HG03558 (cell line): ENCODE results near the gene MGAT5.
"Not testable (repeated sequence)": the region's sequence is repeated elsewhere in the genome, so short reads cannot be mapped to it uniquely, and the experiment has no call there.

Source experiments
- ATAC-seq: cut with Tn5 transposase; IDR thresholded peaks from one replicate; pipeline ENCODE4 v1.9.1; 2021; ENCODE audit warnings: moderate number of reproducible peaks; ENCODE audit not compliant: unreplicated experiment; ENCODE audit errors: extremely low read depth

Gene MGAT5

GRCh38 chr2:134275058-134275862 lies 21.4 kb downstream of the MGAT5 start:
- ATAC-seq: peak; percentile 72

GRCh38 chr2:134276381-134277172 lies 22.7 kb downstream of the MGAT5 start:
- no peak for ATAC-seq

- ATAC-seq: no peak
These were observed 23.4 kb downstream of the MGAT5 start for GRCh38 chr2:134277223-134277622.

- no peak for ATAC-seq
These were observed 24.7 kb downstream of the MGAT5 start for GRCh38 chr2:134278553-134278952.

DNA sequence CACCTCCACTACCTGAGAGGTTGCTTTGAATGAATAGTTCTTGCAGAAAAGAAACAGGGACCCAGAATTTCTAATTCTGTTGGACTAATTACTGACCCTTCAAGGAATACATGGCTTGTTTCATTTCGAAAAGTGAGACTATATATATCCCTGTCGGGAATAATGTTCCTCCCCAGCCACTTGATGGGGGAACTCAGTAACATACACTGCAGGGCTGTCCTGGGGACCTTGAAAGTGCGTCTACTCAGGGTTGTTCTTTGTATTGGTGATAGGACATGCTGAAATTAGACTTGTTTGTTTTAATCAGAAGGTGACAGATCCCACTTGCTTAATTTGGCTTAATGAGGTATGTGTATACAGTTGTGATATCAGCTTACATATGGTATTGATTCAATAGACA lies 25.5 kb downstream of the MGAT5 start:
- no peak for ATAC-seq

DNA sequence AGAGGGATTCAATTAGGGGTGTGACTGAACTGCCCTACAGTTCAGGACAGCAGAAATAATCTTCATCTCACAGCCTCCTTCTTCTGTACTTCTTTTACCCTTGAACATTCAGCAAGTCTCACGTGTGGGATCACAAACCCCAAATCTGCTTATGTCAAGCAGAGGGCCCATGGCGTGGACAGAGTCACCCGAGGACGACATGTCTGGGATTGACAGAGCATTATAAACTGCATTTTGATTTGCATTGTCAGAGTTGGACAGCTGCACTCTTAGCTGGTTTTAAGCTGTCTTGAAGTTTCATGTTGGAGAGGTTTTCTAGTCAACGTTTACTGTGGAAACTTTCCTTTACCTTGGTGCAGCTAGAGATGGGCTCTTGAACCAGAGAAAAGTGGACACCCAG lies 26.4 kb downstream of the MGAT5 start:
- no peak for ATAC-seq

DNA sequence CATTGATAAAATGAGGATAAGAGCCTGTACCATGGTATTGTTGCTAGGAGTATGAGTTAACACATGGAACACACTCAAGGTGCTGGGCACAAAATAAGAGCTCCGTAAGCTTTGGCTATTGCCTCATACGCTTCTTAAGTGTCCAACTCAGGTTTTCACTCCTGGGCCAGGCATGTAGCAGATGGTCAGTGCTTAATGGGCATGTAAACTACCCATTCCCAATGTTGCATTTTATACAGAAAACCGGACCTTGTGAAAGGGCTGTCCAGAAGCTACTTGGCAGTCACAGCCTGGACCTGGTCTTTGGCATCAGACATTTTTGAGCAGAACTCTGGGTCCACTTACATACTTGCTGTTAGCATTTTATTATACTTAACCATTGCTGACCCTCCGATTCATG lies 26.9 kb downstream of the MGAT5 start:
- ATAC-seq: no peak

DNA sequence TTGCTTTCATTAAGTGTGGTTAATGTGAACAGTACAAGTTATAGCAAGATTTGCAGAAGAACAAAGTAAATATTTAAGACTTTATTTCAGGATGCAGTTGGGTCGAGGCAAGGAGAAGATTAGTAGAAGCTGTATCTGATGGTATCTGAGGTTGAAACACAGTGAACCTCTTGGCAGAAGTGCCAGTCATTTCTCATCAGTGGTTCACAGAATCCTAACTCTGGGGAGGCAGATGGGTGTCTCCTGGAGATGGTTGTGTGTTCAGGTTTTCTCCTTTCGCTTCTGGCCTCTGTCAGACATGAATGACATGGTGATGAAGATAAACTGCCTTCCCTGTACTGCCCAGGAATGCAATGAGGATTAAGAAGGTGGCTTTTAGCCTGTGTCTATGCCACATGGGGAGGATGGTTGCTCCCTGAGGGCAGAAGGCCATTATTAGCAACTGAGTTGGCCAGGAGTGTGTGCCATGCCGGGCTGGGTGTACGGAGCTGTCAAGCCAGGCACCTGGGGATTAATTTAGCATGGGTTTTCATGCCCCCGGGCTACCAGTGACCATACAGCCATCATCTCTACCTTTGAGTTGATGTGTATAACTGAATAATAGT lies 28.0 kb downstream of the MGAT5 start:
- no peak for ATAC-seq

- peak; percentile 74 for ATAC-seq
These were observed 28.9 kb downstream of the MGAT5 start for GRCh38 chr2:134282629-134283400.

- ATAC-seq: no peak
These were observed 29.8 kb downstream of the MGAT5 start for GRCh38 chr2:134283661-134284060.

DNA sequence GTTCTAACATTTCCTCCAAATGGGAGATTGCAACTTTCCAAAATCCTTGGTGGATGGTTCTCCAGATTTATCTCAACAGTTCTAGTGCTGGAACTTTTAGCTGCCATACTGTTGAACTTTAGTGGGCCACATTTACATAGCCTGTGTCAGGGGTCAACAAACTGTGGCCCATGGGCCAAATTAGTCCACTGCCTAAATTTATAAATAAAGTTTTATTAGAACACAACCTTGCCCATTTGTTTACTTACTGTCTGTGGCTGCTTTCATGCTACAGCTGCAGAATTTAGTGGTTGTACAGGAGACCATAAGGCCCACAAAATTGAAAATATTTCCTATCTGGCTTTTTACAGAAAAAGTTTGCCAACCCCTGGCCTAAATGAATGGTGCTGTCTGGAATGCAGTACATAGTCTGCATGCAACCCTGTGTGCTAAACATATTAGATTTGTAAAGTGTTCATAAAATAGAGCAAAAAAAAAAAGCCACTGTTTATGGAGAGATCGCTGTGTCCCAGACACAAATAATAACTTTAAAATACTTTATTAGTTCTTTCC lies 30.3 kb downstream of the MGAT5 start:
- no peak for ATAC-seq

GRCh38 chr2:134287323-134287722 lies 33.5 kb downstream of the MGAT5 start:
- peak; percentile 29 for ATAC-seq

DNA sequence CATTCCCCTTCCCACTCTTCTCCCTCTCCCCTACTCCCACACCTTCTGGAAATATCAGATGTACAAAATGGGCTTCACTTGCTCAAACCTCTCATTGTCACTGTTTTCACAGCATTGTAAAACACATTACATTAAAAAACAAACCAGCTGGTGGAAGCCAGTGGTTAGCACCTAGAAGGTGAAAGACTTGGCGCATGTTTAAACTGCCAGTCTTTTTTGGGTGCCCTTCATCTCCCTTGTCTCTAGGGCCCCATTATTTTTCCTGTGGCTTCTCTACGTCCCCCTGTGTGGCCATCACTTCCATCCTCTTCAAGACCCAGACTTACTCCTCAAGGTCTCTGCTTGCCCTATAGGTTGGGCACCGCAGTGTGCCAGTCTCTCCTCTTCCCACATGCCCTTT lies 34.9 kb downstream of the MGAT5 start:
- ATAC-seq: no peak

DNA sequence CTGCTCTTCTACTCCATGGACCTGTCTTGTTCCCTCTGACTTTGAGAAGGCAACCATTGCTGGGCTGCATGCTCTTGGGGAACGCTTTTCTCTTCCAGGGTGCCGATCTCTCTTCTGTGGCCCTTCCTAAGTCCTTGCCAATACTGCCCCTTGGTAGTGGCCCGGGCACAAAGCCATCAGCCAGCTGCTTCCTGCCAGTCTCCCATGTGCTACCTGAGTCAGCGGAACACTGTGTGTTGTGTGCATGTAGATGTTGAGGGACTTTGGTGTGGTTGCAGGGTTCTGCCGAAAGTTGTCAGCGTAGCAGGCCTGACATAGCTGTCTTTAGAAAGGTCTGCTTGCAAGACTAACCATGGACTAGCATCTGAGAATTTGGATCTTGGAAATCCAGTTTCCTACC lies 35.4 kb downstream of the MGAT5 start:
- ATAC-seq: no peak

GRCh38 chr2:134290358-134290757 lies 36.5 kb downstream of the MGAT5 start:
- no peak for ATAC-seq

GRCh38 chr2:134292514-134292913 lies 38.6 kb downstream of the MGAT5 start:
- ATAC-seq: no peak

DNA sequence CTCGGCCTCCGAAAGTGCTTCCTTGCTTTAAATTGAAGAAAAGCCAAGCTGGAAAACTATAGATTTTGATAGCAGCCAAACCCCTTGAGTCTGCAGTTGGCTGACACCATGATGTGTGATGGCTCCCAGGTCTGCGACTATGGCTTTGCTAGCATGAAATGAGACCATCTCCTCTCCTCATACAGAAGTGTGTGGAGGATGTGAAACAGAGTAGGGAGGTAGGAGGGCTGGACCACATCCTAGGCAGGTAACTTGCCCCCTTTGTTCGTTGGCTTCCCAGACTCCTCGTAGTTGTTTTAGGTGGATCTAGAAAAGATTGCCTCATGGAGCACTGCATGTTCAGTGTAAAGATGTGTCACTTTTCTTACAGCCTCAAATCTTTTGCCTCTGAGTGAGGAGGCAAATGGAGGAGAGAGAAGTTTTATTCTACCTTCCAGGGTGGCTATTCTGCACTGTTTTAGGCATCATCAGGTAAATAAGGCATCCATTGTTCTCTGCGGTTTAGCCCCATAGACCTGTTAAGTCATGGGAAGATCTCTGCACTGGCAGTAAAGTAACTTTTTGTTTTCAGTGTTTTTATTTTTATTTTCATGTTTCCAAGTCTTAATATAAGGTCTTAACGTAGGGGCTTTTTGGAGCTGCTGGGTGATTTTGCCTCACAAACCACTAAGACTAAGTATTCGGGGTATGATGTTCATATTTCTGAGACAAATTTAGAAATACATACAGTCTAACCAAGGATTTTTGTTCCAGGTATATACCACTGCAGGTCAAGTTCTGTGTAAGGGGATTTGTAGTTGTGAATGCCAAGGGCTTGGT lies 40.1 kb downstream of the MGAT5 start:
- no peak for ATAC-seq

DNA sequence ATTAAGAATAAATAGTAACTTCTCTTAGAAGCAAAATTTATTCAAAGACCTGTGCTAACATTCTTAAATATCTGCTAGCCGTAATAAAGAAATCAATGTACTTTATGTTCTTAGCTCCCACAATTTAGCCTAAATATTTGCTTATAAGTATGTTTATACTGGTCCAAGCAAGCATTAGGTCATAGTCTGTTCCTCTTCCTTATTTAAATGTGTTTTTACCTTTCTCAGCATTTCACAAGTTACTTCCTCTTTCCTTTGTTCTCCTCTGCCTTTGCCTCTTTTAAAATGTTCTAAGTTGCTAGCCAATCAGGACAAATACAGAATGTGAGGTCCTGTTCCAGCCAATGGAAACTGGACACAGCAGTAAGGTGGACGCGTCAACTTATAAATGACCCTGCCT lies 40.7 kb downstream of the MGAT5 start:
- not testable (repeated sequence) for ATAC-seq

DNA sequence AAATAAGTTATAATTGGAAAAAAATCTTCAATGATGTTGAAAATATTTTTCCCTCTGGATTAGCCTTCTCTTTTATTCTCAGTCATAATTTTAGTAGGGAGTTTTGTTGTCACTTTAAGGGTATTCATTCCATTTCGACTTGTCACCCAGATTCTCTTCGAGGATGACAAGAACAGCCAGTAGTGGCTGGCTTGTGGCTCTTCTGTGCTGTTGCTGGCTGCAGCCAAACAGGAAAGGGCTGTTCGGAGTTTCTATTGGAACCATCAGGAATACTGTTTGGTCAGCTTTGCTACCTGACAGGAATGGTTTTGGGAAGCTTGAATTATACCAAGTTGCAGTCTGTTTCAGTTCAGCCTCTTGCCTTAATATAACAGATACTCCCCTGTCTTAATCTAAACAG lies 41.6 kb downstream of the MGAT5 start:
- ATAC-seq: no peak
